K562 (cell line): ENCODE results near the gene IMMP2L. TPM values are rescaled to one million over a fixed set of nuclear protein-coding genes. Genes with fewer than 3 reads are reported as not detected.
"Not testable (repeated sequence)": the region's sequence is repeated elsewhere in the genome, so short reads cannot be mapped to it uniquely, and the experiment has no call there.

Source experiments
- ATAC-seq: fragments of 200-7000 bp; cut with Tn5 transposase; 3 replicates; pipeline ENCODE4 v1.9.1; 2020; ENCODE audit warnings: moderate library complexity
- BruUV-seq: library from RNA; stranded (reverse); fragments of 400-500 nt; replicated peaks from 2 replicates; lab custom pipeline; 2021; lab: Mats Ljungman, UMichigan
- CTCF ChIA-PET: fragments of 300-600 bp; formaldehyde crosslinking; extraction: SDS; loops from one replicate; lab custom pipeline; 2021; ENCODE audit warnings: low intra/inter-chr PET ratio; lab: Yijun Ruan, JAX
- POLR2A ChIA-PET: fragments of 300-600, 350-650 bp; sonication (Branson Sonifier 250); formaldehyde crosslinking; extraction: SDS; loops from one replicate; lab custom pipeline; 2021; ENCODE audit warnings: antibody characterized with exemption, inconsistent platforms; lab: Yijun Ruan, JAX
- DNase-seq, 4 experiments: peaks; one replicate each; pipeline versions ENCODE4 v3.0.0 to v3.0.0-alpha.2; 2011 to 2018; ENCODE audit warnings: low spot score in 3 of 4, mixed read lengths in 3 of 4; ENCODE audit errors: extremely low read depth in 1 of 4
- FAIRE-seq: peaks from 2 replicates; lab custom pipeline; 2011; peaks lifted over from hg19 to GRCh38; lab: Jason Lieb, UNC
- H2AFZ ChIP-seq: 2 replicates; pipeline ENCODE4 v1.6.0; 2011; ENCODE audit warnings: low read depth, low read length, control low read depth, inconsistent platforms
- H3K27ac ChIP-seq: fragments of 200-600 bp; 3 replicates; pipeline ENCODE4 v1.8.0; 2011; ENCODE audit warnings: low read depth, mild to moderate bottlenecking, control low read depth, inconsistent platforms, low read length, moderate library complexity, mixed read lengths; ENCODE audit errors: extremely low read depth
- H3K27me3 ChIP-seq, 2 experiments: fragments of 300-600 bp in 1 of 2; 2 replicates in 1 of 2; 3 replicates in 1 of 2; pipeline versions ENCODE4 v1.6.0 to v1.8.0; 2011; ENCODE audit warnings: inconsistent platforms in 2 of 2, low read length in 2 of 2, mild to moderate bottlenecking in 1 of 2, mixed read lengths in 1 of 2, moderate library complexity in 1 of 2; ENCODE audit not compliant: control insufficient read depth in 2 of 2, insufficient read depth in 2 of 2
- H3K36me3 ChIP-seq: fragments of 300-600 bp; 3 replicates; pipeline ENCODE4 v1.8.0; 2011; ENCODE audit warnings: mild to moderate bottlenecking, low read length, inconsistent platforms; ENCODE audit not compliant: control insufficient read depth, insufficient read depth
- H3K4me1 ChIP-seq, 2 experiments: fragments of 200-600 bp in 1 of 2; replicated peaks in 1 of 2; 2 replicates in 1 of 2; 3 replicates in 1 of 2; pipeline versions ENCODE4 v1.5.1 to v1.8.0; 2011; ENCODE audit warnings: inconsistent platforms in 2 of 2, low read length in 2 of 2, mild to moderate bottlenecking in 1 of 2, mixed read lengths in 1 of 2, moderate library complexity in 1 of 2; ENCODE audit not compliant: control insufficient read depth in 2 of 2, insufficient read depth in 2 of 2
- H3K4me2 ChIP-seq: 2 replicates; pipeline ENCODE4 v1.6.1; 2011; ENCODE audit warnings: low read length, control low read depth, inconsistent platforms, mixed read lengths; ENCODE audit not compliant: insufficient read depth
- H3K4me3 ChIP-seq: fragments of 200-600 bp; sonication (generic), shearing (Covaris generic); 2 replicates; pipeline ENCODE4 v1.5.1; 2016; ENCODE audit warnings: control low read depth, inconsistent platforms
- H3K79me2 ChIP-seq: fragments of 200-600 bp; 3 replicates; pipeline ENCODE4 v1.8.0; 2011; ENCODE audit warnings: low read length, inconsistent platforms; ENCODE audit not compliant: control insufficient read depth, insufficient read depth
- H3K9ac ChIP-seq, 2 experiments: 2 replicates each; pipeline versions ENCODE4 v1.6.0 to v1.6.1; 2011; ENCODE audit warnings: low read depth in 2 of 2, low read length in 2 of 2, control low read depth in 1 of 2, inconsistent platforms in 1 of 2, mild to moderate bottlenecking in 1 of 2, mixed read lengths in 1 of 2; ENCODE audit not compliant: insufficient read depth in 1 of 2
- H3K9me1 ChIP-seq: one replicate; pipeline ENCODE4 v1.6.0; 2011; ENCODE audit warnings: inconsistent platforms, mild to moderate bottlenecking, low read length, moderate library complexity; ENCODE audit not compliant: control insufficient read depth, insufficient read depth
- H3K9me3 ChIP-seq: replicated peaks from 2 replicates; pipeline ENCODE4 v1.5.1; 2011; ENCODE audit warnings: low read depth, low read length, inconsistent platforms; ENCODE audit not compliant: control insufficient read depth, insufficient read depth
- H4K20me1 ChIP-seq: replicated peaks from 2 replicates; pipeline ENCODE4 v1.6.1; 2011; ENCODE audit warnings: low read length, inconsistent platforms, mixed read lengths; ENCODE audit not compliant: control insufficient read depth, insufficient read depth
- RREB1 ChIP-seq: fragments of 250-450 bp; sonication (Bioruptor Pico); IDR thresholded peaks from 2 replicates; pipeline ENCODE4 v1.4.0; 2020
- WGBS: fragments of 100-300 bp; shearing (Covaris generic); methylation state at CpG from one replicate; pipeline ENCODE4 v1.1.6; 2016; ENCODE audit warnings: low coverage, mixed read lengths; ENCODE audit not compliant: insufficient coverage; ENCODE audit errors: missing lambda C conversion rate; 5-methylcytosine and 5-hydroxymethylcytosine counted together
- in situ Hi-C: fragments of 300-500 bp; cut with MboI; formaldehyde crosslinking; loops from 4 replicates; pipeline ENCODE4 v1.15.0; 2018; ENCODE audit warnings: inconsistent platforms, mixed read lengths
- intact Hi-C: fragments of 100-400 bp; cut with micrococcal nuclease; formaldehyde crosslinking; loops from 2 replicates; pipeline ENCODE4 v1.14.2; 2022
- polyA plus RNA-seq, 8 experiments: library from polyadenylated mRNA; depleted of rRNA in 4 of 8; stranded (reverse) in 5 of 8; unstranded in 3 of 8; fragments of >200 nt; fragmentation: Nextera tagmentation in 2 of 8; fragmentation: Illumina TruSeq in 1 of 8; extraction: Ambion mirVana in 2 of 8; extraction: Trizol in 1 of 8; gene quantifications; 2 replicates each; pipeline versions ENCODE4 v1.2.1 to v1.2.3, GENCODE V29; 2011 to 2014; ENCODE audit warnings: inconsistent platforms in 1 of 8, missing spikeins in 1 of 8
- total RNA-seq, 7 experiments: library from RNA; depleted of rRNA in 6 of 7; stranded (reverse); fragments of >200 nt in 6 of 7; fragmentation: Illumina TruSeq in 2 of 7; extraction: Trizol in 2 of 7; gene quantifications; 2 replicates each; pipeline versions ENCODE4 v1.2.1 to v1.2.3, GENCODE V29; 2011 to 2021; ENCODE audit warnings: low replicate concordance in 1 of 7

The IMMP2L gene
- total and polyA plus RNA-seq, 9 of the 15 experiments (the other 6 are each of a cell fraction or from before 2014, with no cell fraction given), result 29.7 to 116 (median 53.0) TPM

DNA sequence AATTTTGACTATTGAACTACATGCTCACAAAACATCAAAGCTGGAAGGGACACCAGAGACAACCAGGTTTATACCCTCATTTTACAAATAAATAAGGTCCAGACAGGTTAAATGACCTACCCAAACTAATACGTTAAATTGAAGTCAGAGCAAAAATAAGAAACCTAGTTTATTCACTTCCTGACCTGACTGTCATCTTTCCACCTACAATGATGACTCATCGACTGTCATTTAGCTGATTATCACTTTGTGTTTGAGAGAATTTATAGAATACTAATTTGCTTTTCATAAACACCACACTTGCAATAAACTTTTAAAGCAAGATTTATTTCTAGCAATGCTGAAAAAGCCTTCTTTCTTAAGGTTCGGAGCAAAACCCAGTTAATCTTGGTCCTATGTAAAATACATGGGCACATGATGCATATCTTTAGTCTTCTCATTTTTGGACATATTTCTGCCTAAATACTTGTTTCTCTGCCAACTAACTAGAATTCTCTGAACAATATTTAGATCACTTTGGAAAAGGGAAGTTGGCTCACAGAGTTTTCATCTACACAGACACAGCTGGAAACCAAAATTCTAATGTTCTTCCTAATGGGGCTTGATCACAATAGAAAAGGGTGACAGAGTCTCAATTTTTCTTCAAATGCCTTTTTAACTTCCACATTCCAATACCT is 488.1 kb downstream of the IMMP2L start (continued):
- no peak for TF ChIP-seq RREB1

GRCh38 chr7:111072658-111073057 is 489.6 kb downstream of the IMMP2L start:
- H3K4me1 ChIP-seq, result peaks cover 8 to 17% of the 10 kb centered on the region in 2 experiments; a peak in 4 of 5 replicates
- BruUV-seq, H3K4me2 ChIP-seq, FAIRE-seq, H4K20me1 ChIP-seq, H3K27me3 ChIP-seq, H3K27ac ChIP-seq, DNase-seq, H3K79me2 ChIP-seq, H3K9ac ChIP-seq, in situ Hi-C loops, H3K9me3 ChIP-seq, H2AFZ ChIP-seq, H3K4me3 ChIP-seq, intact Hi-C loops, POLR2A ChIA-PET, H3K36me3 ChIP-seq, CTCF ChIA-PET, ATAC-seq, H3K9me1 ChIP-seq: not testable (repeated sequence)
- WGBS, result 82% methylated on average over 9 of the region's 9 CpGs
